ENCODE measurements around the gene PLXNB3.

Gene PLXNB3

DNA sequence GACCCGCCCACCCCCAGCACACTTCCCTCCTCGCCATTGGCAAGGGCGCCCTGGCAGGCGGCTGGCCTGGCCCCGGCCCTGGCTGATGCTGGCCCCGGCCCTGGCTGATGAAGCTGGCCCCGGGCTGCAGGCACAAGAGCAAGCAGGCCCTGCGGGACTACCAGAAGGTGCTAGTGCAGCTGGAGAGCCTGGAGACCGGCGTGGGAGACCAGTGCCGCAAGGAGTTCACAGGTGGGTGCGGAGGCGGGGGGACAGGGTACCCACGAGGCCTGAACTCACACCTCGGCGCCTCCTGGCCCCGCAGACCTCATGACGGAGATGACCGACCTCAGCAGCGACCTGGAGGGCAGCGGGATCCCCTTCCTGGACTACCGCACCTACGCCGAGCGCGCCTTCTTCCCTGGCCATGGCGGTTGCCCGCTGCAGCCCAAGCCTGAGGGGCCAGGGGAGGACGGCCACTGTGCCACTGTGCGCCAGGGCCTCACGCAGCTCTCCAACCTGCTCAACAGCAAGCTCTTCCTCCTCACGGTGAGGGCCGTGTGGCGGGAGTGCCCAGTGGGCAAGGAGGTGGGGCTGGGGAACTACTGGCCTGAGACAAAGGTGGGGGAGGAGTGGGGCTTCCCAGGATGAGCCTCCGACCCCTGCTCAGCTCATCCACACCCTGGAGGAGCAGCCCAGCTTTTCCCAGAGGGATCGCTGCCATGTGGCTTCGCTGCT lies 10.7 kb downstream of the PLXNB3 start:
- DNase-seq, result no peak

DNA sequence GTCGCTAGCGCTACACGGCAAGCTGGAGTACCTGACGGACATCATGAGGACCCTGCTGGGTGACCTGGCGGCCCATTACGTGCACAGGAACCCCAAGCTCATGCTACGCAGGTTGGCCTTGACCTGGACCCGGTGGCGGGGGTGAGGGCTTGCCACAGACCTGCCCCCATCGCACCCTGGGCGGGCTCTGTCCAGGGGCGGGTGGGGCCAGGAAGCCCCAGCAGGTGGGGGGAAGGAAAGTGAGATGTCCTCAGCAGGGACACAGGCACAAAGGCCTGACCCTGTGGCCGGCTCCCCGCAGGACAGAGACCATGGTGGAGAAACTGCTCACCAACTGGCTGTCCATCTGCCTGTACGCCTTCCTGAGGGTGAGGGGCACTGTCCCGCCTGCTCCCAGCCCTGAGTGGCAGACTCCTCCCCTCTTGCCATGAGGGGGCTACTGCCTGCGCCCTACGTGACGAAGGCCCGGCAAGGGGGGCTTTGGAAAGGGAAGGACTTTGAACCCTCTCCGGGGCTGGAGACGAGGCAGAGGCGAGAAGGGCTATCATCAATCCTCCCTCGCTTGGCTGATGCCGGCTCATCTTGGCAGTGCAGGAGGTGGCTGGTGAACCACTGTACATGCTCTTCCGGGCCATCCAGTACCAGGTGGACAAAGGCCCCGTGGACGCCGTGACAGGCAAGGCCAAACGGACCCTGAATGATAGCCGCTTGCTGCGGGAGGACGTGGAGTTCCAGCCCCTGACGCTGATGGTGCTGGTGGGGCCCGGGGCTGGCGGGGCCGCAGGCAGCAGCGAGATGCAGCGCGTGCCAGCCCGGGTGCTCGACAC lies 11.5 kb downstream of the PLXNB3 start:
- no peak for DNase-seq

DNA sequence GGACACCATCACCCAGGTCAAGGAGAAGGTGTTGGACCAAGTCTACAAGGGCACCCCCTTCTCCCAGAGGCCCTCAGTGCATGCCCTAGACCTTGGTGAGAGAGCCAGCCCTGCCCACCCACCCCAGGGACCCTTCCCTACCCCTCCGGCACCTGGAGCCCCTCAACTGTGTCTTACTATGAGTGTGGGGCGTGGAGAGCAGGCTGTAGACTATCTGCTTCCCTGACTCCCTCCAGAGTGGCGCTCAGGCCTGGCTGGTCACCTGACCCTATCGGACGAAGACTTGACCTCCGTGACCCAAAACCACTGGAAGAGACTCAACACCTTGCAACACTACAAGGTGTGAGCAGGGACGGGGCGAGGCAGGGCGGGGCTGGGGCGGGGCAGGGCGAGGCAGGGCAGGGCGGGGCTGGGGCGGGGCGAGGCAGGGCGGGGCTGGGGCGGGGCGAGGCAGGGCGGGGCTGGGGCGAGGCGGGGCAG lies 12.1 kb downstream of the PLXNB3 start:
- DNase-seq, result no peak

DNA sequence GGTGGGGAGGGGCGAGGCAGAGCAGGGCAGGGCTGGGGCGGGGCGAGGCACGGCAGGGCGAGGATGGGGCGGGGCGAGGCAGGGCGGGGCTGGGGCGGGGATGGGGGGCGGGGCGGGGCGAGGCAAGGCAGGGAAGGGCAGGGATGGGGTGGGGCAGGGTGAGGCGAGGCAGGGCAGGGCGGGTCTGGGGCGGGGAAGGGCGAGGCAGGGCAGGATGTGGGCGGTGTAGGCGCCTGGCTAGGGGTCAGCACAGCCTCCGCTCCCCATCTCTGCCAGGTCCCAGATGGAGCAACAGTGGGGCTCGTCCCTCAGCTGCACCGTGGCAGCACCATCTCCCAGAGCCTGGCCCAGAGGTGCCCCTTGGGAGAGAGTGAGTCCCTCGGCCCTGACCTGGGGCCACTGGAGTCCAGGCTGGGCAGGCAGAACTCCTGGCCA lies 12.6 kb downstream of the PLXNB3 start:
- DNase-seq, result no peak

DNA sequence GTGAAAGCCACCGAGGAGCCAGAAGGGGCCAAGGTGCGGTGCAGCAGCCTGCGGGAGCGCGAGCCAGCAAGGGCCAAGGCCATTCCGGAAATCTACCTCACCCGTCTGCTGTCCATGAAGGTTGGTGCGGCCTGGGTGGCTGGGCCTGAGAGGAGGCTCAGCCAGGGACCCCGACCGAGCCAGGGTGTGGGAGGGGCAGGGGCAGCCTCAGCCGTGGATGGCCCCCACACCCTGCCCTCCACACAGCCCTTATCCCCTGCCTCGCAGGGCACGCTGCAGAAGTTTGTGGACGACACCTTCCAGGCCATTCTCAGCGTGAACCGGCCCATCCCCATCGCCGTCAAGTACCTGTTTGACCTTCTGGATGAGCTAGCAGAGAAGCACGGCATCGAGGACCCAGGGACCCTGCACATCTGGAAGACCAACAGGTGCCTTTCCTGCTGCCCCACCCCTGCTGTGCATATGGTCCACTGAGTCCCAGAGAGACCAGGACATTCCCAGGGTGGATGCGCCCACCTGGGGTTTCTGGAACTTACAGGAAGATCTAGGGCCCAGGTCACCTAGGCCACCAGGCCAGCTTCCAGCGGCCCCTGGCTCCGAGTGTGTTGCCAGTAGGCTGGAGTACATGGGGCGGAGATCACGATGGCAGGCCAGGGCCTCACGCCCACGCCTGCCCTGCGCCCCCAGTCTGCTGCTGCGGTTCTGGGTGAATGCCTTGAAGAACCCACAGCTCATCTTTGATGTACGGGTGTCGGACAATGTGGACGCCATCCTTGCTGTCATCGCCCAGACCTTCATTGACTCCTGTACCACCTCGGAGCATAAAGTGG lies 13.4 kb downstream of the PLXNB3 start:
- DNase-seq, result no peak

DNA sequence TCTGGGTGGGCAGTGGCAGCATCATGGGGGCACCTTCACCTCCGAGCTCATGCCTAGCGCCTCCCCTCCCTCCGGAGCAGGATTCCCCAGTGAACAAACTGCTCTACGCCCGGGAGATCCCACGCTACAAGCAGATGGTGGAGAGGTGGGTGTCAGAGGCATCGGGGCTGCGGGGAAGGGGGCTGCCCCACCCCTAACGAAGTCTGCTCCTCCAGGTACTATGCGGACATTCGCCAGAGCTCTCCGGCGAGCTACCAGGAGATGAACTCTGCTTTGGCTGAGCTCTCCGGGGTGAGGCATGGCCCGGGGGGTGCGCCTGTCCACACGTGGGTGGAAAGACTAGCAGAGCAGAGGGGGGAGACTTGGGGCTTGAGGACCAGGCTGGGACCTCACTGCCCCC lies 14.1 kb downstream of the PLXNB3 start:
- no peak for DNase-seq

DNA sequence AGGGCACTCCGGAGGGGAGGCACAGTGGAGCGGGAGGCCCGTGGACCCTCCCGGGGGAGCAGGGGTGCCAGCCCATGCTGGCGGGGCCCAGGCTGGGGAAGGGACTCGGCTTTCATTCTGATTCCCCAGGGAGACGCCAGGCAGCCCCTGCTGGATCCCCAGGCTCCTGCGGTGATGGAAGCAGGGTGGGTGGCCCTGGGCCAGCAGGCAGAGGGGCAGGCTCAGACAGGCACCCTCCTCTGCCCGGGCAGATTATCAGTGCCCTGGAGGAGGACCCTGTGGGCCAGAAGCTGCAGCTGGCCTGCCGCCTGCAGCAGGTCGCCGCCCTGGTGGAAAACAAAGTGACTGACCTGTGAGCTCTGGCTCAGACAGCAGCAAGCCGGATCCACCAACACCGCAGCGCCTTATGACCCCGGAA lies 14.6 kb downstream of the PLXNB3 start:
- no peak for DNase-seq

DNA sequence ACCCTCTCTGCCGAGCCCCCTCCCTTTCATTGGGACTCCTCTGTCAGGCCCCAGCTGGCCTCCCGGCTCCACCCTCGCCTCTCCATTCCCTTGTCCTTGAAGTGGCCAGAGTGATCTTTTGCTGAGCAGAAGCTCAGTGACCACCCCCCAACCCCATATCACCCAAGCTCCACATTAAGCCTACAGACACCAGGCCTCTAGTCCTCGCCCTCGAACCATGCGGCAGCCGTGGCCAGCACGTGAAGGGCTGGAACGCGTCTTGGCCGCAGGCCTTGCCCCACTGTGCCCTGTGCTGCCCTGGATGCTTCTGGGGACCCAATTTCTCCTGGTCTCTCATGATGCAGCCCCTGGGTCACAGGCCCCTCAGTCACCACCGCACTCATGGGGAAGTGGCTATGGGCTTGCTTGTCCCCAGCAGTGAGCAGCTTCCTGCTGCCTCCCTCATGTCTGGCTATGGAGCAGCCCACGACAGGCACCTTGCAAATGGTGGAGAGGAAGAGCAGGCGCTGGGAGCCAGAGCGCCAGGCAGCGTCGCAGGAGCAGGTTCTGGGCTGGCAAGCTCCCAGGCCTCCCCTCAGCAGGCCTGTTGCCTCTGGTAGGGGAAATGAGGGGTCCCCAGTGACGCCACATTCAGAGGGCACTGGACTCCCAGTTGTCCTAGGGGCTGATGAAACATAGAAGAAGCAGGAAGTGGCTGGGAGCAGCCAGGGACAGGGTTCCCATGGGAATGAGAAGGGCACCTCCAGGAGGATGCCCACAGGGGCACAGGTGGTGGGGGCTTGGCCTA lies 16.0 kb downstream of the PLXNB3 start:
- DNase-seq, result no peak

DNA sequence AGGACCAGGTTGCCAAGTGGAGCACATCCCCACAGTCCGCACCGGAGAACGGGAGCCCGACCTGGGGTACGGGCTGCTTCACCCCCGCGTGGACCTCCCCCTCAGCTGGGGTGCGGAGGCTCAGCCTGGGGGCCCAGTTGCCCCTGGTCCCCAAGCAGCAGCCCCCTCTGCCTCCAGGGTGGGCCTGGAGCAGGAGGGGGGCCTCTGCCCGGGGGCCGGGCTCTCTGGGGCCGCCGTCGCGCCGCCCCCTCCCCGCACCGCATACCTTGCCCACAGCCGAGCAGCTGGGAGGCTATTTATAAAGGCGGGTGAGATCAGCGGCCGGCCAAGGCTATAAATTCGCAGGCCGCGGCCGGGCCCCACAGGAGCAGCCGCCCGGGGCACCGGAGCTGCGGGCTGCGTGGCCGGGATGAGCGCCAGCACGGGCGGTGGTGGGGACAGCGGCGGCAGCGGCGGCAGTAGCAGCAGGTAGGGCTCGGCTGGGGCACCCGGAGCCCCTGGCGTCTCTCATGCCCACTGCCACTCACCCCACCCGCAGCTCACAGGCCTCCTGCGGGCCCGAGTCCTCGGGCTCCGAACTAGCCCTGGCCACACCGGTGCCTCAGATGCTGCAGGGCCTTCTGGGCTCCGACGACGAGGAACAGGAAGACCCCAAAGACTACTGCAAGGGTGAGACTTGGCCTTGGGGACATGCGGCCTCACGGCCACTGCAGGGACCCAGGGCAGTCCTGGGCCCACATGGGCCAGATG lies 16.8 kb downstream of the PLXNB3 start, which contains the start of gene SRPK3:
Gene SRPK3 (plus strand): TSS at position 364 of the 750 bp plus-strand sequence. CDS start 46 bp downstream, at position 410.
- no peak for DNase-seq

DNA sequence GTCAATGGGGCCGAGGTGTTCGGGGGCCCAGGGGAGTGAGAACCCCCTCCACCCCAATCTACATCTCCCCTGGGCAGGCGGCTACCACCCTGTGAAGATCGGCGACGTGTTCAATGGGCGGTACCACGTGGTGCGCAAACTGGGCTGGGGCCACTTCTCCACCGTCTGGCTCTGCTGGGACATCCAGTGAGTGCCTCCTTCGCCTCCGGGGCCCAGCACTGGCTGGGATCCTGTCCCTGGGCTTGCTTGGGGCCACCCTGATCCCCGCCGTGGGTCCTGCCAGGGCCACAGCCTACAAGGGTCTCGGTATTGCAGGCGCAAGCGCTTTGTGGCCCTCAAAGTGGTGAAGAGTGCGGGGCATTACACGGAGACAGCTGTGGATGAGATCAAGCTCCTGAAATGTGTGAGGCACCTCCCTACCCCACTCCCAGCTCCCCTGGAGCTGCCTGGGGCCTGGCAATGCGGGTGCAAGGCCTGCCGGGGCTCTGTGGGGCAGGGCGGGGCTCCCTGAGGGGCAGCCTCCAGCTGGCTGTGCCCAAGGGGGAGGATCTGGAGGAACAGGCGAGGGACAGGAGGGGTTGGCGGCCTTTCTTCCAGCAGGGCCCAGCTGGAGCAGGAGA lies 17.5 kb downstream of the PLXNB3 start:
- DNase-seq, result no peak

DNA sequence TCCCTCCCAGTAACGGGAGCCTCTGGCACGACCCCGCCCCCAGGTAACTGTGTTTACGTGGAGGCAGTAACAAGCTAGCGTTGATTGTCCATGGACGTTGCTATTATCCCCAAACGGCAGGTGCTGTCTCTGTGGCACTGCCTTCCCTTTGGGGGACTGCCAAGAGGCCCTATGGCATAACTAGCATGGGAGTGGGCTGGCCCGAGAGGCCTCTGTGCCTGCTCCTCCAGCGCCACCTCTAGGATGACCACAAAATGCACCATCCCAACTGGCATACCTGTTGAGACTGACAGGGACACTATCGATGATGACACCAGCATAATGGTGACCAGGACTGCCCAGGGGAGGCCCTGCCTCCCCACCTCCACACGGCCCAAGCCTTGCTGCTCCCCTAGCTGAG lies 18.3 kb downstream of the PLXNB3 start:
- DNase-seq, result no peak

DNA sequence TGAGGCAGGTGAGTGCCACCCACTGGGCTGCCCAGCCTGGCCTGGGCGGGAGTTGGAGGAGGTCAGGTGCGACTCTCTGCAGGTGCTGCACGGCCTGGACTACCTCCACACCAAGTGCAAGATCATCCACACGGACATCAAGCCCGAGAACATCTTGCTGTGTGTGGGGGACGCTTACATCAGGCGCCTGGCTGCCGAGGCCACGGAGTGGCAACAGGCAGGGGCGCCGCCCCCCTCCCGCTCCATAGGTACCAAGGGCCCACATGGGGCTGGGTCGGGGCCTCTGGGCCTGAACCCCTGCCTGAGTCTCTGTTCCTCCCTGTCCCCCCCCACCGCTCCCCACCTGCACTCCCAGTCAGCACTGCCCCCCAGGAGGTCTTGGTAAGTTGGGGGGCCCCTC lies 18.8 kb downstream of the PLXNB3 start:
- no peak for DNase-seq

DNA sequence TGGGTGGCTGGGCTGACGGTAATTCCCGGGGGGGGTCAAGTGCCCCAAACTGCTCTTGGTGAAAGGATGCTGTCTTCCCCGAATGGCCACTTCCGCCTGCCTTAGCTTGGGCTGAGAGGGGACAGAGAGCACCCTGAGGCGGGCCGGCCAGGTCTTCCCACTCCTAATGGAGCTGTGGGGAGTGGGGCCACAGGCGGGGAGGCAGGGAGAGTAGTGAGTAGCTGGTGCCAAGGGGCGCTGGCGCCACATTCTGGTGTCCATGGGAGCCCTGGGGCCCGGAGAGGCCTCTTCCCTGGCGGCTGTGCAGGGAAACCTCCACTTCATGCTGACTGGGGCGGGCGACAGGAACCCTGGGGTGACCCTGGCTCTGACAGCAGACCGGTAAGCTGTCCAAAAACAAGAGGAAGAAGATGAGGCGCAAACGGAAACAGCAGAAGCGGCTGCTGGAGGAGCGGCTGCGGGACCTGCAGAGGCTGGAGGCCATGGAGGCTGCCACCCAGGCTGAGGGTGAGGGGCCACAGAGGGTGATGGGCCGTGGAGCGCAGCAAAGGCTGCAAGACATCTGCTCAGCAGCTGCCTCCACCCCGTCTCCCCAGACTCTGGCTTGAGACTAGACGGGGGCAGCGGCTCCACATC lies 19.4 kb downstream of the PLXNB3 start:
- DNase-seq, result no peak

DNA sequence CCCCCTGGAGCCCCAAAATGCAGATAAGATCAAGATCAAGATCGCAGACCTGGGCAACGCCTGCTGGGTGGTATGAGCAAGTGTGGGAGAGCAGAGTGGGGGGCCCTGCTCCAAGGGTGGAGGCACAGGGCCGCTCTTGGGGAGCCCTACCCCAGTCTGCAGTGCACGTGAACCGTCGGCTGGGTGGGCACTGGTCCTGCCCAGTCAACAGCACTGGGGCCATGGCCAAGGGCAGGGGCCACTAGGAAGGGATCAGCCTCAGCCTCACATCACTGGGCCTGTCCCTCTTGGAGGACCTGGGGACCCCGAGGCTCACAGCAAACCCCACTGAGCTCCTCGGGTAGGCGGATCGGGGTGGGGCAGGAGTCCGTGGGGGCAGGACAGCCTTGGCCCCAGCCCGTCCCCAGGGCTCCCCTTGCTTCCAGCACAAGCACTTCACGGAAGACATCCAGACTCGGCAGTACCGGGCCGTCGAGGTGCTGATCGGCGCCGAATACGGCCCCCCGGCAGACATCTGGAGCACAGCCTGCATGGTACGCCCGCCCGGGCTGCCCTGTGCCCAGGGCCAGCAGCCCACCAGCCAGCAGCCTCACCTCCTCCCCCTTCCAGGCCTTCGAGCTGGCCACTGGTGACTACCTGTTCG lies 20.4 kb downstream of the PLXNB3 start:
- no peak for DNase-seq

DNA sequence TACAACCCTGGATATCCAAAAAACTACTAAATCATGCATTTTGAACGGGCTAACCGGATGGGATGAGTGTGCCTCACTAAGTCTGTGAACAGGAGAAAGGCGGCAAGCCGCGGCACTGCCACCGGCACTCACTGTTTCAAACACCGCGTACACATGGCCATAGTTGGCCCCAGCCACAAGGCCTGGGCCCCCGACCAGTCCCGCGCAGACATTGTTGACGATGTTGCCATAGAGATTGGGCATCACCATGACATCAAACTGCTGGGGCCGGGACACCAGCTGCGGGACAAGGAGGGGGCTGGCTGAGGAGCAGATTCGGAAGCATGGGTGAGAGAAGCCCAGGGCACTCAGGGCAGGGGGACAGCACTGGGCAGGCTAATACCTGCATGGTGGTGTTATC lies 22.6 kb downstream of the PLXNB3 start:
- DNase-seq, result no peak

DNA sequence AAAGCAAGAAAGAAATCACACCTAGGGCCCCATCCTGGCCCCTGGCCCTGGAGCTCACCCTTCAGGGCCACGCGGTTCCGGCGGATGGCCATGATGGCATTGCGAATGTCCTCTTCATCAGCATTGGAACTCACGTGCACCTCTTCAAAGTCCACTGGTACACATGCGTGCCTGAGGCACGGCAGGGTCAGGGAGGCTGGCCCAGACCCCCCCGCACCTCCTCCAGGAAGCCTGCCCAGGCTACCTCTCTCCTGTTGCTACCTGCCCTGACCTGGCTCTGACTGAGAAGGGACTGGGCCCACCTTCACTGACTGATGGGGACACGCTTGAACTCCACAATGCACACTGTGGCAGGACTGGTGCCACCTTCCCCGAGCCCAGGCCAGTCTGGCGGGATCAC lies 25.6 kb downstream of the PLXNB3 start:
- no peak for DNase-seq

DNA sequence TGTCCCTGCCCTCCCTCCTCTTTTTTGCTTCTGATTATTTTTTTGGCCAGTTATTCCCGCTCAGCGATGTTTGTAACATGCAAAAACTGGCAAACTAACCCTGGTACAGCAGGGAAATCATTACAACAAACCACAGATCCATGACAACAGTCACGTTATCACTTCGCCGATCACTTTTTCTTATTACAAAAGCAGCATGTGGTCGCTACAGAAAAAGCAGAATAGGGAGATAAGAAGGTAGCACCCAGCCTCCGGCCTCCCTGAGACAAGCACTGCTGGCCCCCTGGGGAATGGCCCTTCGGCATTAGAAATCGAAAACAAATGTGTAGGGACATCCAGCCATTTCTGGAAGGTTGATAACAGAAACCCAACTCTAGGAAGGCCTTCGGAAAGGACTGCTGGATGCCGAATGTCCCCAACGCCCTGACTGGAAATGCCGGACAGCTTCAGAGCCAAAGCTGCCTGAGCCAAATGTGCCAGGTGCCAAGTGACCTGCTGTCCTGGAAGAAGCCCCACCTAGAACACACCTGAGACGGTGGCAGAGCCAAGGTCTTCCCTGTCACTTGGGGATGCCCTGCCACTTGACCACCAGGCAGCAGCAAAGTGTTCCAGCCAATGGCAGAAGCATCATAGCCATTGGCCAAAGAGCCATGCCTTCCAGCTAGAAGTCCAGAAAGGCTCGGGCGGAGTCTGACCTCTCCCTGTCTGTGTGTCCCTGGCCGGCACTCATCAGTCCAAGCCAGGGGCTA lies 27.2 kb downstream of the PLXNB3 start:
- DNase-seq, result no peak

DNA sequence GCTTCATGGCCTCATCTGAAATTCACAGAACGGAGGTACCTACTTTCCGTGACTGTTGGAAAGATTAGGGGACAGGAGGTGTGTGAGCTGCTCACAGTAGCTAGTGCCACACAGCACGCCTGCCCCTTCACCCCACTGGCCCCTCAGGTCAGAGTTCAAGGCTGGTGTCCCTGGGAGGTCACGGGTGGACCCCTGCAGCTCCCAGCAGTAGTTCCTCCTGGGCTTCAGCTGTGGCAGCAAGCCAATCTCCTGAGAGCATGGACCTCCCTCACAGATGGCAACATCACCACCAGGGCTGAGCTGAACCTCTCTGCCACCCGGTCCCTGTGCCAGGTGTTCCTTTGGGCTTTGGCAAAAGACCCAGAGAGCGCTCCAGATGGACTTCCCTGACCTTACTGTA lies 28.3 kb downstream of the PLXNB3 start:
- DNase-seq, result no peak

DNA sequence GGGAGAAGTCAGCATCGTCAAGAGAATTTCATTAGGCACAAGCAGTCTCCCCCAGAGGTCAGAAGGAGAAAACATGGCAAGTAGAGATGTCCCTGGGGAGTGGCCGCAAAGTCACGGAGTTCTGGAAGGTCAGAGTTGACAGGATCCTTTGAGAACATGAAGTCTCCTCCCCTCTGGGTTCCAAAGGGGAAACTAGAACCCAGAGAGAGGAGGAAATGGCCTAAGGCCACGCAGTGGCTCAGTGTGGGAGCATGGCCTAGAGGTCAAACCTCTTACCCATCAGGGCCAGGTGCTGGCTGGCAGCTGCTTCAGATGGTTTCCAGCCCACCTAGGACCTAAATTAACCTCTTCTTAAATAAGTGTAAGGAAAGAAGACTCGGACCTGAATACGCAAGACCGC lies 29.2 kb downstream of the PLXNB3 start:
- DNase-seq, result no peak
